T-helper 2 cell treated with Interferon-gamma antibody and Interleukin-4, amounts not matched to agents 5 μg/mL and 100 μg/mL, for 36 hours (primary cell): ENCODE data around the gene TRIM8.

Experiments used
- DNase-seq: peaks from one replicate; pipeline ENCODE4 v3.0.0; 2021; ENCODE audit warnings: low spot score
- H3K27ac Mint-ChIP-seq: one replicate; pipeline ENCODE4 v1.8.0; 2021; ENCODE audit warnings: mild to moderate bottlenecking, mixed read lengths
- H3K27me3 Mint-ChIP-seq: one replicate; pipeline ENCODE4 v1.8.0; 2021; ENCODE audit warnings: low read depth, mixed read lengths
- H3K36me3 Mint-ChIP-seq: one replicate; pipeline ENCODE4 v1.8.0; 2021; ENCODE audit warnings: low read depth, mixed read lengths
- H3K4me1 Mint-ChIP-seq: one replicate; pipeline ENCODE4 v1.8.0; 2021; ENCODE audit warnings: low read depth, mixed read lengths
- H3K4me3 Mint-ChIP-seq: one replicate; pipeline ENCODE4 v1.8.0; 2022; ENCODE audit warnings: mild to moderate bottlenecking, moderate library complexity, mixed read lengths
- H3K9me3 Mint-ChIP-seq: one replicate; pipeline ENCODE4 v1.8.0; 2021; ENCODE audit warnings: mixed read lengths

Gene TRIM8, protein sequence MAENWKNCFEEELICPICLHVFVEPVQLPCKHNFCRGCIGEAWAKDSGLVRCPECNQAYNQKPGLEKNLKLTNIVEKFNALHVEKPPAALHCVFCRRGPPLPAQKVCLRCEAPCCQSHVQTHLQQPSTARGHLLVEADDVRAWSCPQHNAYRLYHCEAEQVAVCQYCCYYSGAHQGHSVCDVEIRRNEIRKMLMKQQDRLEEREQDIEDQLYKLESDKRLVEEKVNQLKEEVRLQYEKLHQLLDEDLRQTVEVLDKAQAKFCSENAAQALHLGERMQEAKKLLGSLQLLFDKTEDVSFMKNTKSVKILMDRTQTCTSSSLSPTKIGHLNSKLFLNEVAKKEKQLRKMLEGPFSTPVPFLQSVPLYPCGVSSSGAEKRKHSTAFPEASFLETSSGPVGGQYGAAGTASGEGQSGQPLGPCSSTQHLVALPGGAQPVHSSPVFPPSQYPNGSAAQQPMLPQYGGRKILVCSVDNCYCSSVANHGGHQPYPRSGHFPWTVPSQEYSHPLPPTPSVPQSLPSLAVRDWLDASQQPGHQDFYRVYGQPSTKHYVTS

DNA sequence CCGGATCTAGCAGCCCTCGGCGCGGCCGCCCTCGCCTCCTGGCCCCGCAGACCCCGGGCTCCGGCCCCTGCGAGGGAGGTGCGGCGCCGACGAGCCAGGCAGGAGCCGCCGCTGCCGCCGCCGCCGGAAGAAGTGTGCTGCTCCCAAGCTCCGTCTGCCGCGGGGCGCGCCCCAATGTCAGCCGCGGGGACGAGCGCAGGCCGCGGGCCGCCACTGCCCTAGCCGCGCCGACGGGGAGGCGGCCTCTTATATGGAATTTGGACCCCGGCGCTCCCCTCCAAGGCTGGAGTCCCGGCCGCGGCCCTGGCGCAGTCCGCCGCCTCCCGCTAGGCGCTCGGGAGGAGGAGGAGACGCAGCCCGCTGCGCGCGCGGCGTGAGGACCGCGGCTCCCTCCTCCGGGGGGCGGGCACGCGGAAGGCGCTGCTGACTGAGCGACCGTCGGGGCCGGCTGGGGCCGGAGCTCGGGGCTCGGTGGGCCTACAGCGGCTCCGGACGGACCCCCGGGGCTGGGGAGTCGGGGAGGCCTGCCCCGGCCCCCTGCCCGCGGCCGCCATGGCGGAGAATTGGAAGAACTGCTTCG, at the start of gene TRIM8:
TRIM8 (plus strand) TSS at position 414 of the 580 bp plus-strand sequence; CDS start at position 553, 139 bp downstream.
- Mint-ChIP-seq H3K4me1 (peaks cover 36% of the 10 kb centered on the region), H3K4me3 (peak within 1 kb of the TSS; percentile 90), H3K27ac (peak within 1 kb of the TSS; percentile 97)

DNA sequence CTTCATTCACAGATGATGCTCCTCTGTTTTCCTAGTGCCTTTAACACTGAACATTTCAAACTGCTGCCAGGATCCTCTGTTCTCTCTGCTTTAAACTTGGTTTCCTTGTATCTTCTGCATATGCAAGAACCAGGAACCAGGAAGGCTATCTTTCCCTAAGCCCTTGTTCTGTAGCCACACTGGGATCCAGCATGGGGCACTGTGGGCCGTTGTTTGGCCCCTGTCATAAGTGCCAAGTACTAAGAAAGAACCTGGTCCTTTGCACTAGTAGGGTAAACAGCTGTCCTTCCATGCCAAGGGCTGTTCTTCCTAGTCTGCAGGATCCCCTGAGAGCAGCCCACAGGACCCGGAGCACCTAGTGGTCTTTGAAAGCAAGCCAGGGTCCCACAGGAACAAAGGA, 49.0 kb upstream of the TRIM8 start:
- Mint-ChIP-seq H3K4me3 (no peak overlapping the region), H3K9me3 (no peaks in the 10 kb centered on the region), H3K4me1 (no peaks in the 10 kb centered on the region), H3K27me3 (no peaks in the 10 kb centered on the region), H3K27ac (no peak overlapping the region), H3K36me3 (peaks cover 1% of the 10 kb centered on the region)
- DNase-seq = no peak

More for the DNA sequence above, at the start of gene TRIM8:
- no peaks in the 10 kb centered on the region for H3K27me3 Mint-ChIP-seq
- peaks cover 25% of the 10 kb centered on the region for H3K36me3 Mint-ChIP-seq
- peak; percentile 65 for DNase-seq
- no peaks in the 10 kb centered on the region for H3K9me3 Mint-ChIP-seq

DNA sequence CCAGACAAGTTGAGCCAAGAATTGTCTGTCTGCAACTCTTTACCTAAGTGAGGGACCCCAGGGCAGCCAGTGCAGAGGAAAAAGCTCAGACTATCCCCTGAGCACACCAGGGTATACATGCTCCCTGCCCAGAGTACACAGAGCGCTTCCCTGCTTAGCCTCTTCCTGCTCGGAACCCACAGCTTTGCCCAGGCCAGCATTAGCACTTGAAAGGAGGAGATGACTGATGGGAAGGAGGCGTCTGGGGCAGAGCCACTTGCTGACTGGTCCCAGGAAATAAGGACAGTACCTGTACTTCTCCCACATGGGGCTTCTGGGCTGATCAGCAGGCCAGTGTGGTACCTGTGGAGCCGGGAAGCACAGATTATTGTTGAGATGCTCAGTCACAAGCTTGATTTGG, 48.4 kb upstream of the TRIM8 start:
- H3K4me1 Mint-ChIP-seq = no peaks in the 10 kb centered on the region
- no peaks in the 10 kb centered on the region for H3K27me3 Mint-ChIP-seq
- no peak overlapping the region for H3K4me3 Mint-ChIP-seq
- DNase-seq = no peak
- H3K36me3 Mint-ChIP-seq = peaks cover 1% of the 10 kb centered on the region
- no peaks in the 10 kb centered on the region for H3K9me3 Mint-ChIP-seq
- H3K27ac Mint-ChIP-seq = no peak overlapping the region

DNA sequence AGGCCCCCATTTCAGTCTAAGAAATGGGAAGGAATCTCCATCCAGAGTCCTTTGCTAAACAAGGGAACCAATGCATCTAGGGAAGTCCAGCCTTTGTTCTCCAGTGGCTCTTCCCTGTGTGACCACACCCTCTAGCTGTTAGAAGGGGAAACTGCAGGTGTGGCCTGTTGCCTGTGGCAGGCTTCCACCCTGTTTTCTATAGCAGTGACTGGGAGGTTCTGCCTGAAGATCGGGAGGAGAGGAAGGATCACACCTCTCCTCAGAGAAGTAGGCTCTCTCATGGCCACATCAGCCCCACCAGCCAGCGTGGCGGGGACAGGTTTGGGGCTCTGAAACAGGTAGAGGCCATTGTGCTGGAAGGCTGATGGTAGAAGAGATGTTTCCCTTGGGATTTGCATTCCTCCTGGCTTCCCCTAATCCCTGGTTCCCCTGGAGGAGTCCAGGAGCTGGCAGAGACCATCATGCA, 47.7 kb upstream of the TRIM8 start:
- peaks cover 1% of the 10 kb centered on the region for H3K36me3 Mint-ChIP-seq
- H3K9me3 Mint-ChIP-seq = no peaks in the 10 kb centered on the region
- no peak overlapping the region for H3K27ac Mint-ChIP-seq
- H3K4me3 Mint-ChIP-seq = no peak overlapping the region
- H3K27me3 Mint-ChIP-seq = no peaks in the 10 kb centered on the region
- H3K4me1 Mint-ChIP-seq = no peaks in the 10 kb centered on the region
- no peak for DNase-seq

DNA sequence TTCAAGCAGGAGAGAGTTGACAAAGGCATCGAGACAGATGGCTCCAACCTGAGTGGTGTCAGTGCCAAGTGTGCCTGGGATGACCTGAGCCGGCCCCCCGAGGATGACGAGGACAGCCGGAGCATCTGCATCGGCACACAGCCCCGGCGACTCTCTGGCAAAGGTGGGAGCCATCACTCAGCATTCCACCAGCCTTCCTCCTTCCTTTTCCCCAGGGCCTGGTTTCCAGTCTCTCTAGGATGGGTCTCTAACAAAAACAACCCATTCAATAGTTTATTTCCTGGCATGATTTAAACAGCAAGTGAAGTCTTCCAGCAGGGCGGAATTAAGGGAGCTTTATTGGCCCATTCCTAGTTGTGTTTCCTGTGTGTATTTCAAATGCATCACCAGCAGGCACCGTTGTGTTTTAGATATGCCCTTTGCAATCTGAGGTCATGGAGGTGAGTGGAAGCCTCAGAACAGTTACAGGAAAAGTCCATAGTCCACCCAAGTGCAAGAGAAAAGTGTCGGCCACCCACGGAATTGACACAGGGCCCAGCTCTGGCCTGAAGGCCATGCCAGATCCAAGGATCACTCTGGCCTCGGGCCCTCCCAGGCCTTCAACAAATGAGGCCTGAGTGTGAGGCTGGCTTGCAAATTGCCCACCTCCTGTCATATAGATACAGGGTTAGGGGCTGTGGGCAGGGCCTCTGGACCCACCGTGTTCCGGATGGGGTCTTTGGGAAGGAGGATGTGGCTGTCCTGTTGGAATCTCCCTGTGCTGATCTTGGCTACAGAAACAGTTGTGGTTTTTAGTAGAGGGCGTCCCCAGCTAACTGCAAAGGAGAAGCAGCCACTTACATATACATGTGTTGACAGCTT, 46.9 kb upstream of the TRIM8 start:
- Mint-ChIP-seq H3K9me3 (no peaks in the 10 kb centered on the region), H3K4me1 (no peaks in the 10 kb centered on the region), H3K27ac (no peak overlapping the region), H3K36me3 (peaks cover 1% of the 10 kb centered on the region), H3K4me3 (no peak overlapping the region), H3K27me3 (no peaks in the 10 kb centered on the region)
- DNase-seq = no peak

DNA sequence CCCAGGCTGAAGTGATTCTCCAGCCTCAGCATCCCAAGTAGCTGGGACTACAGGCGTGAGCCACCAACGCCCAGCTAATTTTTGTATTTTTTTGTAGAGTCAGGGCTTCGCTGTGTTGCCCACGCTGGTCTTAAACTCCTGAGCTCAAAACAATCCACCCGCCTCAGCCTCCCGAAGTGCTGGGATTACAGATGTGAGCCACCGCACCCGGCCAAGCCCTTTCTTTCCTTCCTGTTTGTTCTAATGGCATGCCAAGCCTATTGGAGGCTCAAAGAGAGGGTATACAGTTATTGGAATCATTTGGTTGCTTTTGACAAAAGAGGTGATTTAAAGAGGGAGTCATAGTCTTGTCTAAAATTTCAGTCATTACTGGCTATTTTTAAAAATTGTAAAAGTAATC, 46.0 kb upstream of the TRIM8 start:
- Mint-ChIP-seq H3K4me3 (no peak overlapping the region), H3K4me1 (no peaks in the 10 kb centered on the region), H3K27ac (no peak overlapping the region), H3K27me3 (no peaks in the 10 kb centered on the region), H3K9me3 (no peaks in the 10 kb centered on the region), H3K36me3 (peaks cover 3% of the 10 kb centered on the region)
- DNase-seq = no peak

DNA sequence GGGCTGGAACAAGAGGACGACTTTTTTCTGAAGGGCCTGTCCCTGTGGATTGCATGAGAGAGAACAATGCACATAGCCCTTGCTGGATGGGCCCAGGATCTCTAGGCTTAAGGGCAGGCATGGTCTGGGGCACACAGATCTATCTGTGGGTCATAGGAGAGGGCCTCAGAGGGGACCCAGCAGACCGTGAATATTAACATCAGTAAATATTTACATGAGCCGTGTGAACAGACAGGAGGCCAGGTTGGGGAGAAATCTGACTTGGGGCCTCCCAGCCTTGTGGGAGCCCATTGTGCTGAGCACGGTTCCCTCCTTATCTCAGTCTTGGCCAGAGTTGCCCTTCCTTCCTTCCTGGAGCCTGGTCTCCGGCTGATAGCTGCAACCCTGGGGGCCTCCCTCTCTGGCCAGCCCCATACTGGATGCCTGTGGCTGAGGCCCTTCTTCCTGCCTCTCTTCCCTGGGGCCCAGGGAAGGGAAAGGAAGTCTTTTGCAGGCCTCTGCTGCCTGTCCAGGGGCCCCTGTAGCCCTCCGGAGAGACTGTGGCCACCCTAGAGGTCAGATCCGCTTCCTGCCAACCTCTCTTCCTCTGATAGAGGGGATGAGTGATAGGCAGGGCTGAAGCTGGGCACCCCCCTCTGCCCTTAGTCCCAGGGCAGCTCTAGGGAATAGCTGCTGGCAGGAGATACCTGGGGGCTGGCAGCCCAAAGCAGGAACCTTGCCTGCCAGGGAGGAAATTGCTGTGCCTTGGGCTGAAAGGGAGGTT, 44.5 kb upstream of the TRIM8 start:
- no peak for DNase-seq
- Mint-ChIP-seq H3K9me3 (no peaks in the 10 kb centered on the region), H3K4me1 (peaks cover 5% of the 10 kb centered on the region), H3K27ac (no peak overlapping the region), H3K27me3 (no peaks in the 10 kb centered on the region), H3K36me3 (peaks cover 6% of the 10 kb centered on the region), H3K4me3 (no peak overlapping the region)

DNA sequence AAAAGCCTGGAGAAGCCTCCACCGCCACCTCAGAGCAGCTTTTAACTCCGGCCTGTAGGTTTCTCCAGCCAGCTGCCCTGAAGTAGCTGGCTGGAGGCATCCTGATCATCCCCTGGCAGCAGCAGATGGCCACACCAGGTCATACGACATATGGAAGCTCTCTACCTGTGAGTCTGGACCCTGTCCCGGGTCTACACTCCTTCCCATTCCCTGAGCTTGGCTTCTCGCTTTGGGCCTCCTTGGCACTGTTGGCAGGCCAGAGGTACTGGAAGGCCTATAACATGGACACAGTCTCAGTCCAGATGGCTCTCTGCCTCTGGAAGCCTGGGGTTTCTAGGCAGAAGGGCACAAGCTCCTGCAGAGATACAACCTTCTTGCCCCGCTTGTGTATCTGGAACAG, 43.5 kb upstream of the TRIM8 start:
- H3K36me3 Mint-ChIP-seq = peaks cover 6% of the 10 kb centered on the region
- H3K9me3 Mint-ChIP-seq = no peaks in the 10 kb centered on the region
- no peak overlapping the region for H3K27ac Mint-ChIP-seq
- no peaks in the 10 kb centered on the region for H3K27me3 Mint-ChIP-seq
- no peak overlapping the region for H3K4me3 Mint-ChIP-seq
- DNase-seq = no peak
- peaks cover 5% of the 10 kb centered on the region for H3K4me1 Mint-ChIP-seq

DNA sequence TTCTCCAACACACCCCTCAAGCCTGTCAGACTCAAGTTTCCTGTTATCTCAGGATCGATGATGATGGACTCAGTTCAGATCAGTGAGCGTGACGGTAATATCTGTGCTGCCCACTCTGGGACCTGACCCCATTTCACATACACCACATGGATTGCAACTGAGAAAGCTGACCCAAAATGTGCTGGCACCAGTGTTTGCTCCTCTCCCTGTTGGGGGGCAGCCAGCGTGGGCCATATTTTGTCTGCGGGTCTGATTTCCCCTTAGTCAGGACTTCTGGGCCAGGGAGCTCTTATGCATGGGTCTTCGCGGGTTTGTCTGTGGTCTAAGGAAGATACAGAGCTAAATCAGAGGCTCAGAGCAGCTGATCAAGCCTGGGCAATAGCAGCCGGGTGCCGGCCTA, 42.6 kb upstream of the TRIM8 start:
- H3K36me3 Mint-ChIP-seq = peaks cover 6% of the 10 kb centered on the region
- H3K4me3 Mint-ChIP-seq = no peak overlapping the region
- DNase-seq = no peak

DNA sequence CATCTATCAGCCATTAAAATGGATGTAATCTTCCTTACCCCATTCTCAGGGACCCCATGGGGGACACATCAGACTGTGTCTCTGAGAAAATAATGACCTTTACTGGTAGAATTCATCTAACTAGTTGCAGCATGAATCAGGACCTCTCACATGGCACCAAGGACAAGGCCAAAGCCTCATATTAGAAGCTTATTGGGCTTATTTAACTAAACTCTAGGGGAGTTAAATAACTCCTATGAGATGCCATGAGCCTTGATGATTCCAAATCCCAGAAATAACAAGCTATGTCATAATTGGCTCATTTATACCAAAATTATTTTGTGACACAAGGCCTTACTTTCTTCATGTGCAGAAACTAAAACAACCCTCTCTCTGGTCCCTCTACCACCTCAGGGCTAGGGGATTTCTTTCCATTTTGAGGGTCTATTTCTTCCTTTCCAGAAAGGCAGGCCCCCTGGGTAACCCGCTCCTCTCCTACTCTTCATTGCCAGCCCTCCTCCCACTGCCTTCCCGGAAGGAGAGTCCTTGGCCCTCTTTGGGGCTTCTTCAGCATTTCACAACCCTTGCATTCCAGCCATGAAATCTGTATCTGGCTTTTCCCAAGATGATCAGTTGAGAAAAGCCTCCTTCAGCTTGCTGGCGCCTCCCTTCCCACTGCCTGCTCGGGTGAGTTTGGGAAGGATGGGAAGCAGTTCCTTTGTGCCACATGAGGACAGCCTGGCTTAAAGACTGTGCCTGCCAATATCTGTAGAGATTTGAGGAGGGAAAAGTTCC, 41.8 kb upstream of the TRIM8 start:
- Mint-ChIP-seq H3K27me3 (no peaks in the 10 kb centered on the region), H3K4me1 (peaks cover 5% of the 10 kb centered on the region), H3K4me3 (no peak overlapping the region), H3K9me3 (no peaks in the 10 kb centered on the region), H3K36me3 (peaks cover 5% of the 10 kb centered on the region), H3K27ac (no peak overlapping the region)
- no peak for DNase-seq

More for the DNA sequence above, 42.6 kb upstream of the TRIM8 start:
- Mint-ChIP-seq H3K4me1 (peaks cover 5% of the 10 kb centered on the region), H3K27me3 (no peaks in the 10 kb centered on the region), H3K9me3 (no peaks in the 10 kb centered on the region), H3K27ac (no peak overlapping the region)

DNA sequence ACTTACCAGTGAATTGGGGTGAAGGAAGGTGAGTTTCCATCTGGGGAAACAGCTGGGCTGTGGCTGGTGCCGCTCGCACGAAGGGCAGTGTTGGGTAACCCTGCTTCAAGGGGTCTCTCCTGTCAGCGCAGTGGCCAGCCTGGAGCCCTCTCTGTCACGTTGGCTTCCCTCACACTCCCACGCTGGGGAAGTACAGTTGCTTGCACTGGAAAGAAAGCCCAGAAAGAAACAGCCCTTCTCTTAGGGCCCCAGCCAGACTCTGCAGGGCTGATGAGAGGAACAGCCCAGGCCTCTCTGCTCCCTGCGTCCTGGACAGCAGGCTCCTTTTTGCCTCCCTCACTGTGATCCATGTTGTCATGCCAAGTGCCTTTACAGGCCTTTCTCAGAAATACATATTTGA, 40.3 kb upstream of the TRIM8 start:
- no peaks in the 10 kb centered on the region for H3K27me3 Mint-ChIP-seq
- H3K27ac Mint-ChIP-seq = no peak overlapping the region
- H3K4me3 Mint-ChIP-seq = no peak overlapping the region
- H3K36me3 Mint-ChIP-seq = peaks cover 5% of the 10 kb centered on the region
- DNase-seq = no peak
- H3K4me1 Mint-ChIP-seq = peaks cover 5% of the 10 kb centered on the region
- H3K9me3 Mint-ChIP-seq = no peaks in the 10 kb centered on the region

DNA sequence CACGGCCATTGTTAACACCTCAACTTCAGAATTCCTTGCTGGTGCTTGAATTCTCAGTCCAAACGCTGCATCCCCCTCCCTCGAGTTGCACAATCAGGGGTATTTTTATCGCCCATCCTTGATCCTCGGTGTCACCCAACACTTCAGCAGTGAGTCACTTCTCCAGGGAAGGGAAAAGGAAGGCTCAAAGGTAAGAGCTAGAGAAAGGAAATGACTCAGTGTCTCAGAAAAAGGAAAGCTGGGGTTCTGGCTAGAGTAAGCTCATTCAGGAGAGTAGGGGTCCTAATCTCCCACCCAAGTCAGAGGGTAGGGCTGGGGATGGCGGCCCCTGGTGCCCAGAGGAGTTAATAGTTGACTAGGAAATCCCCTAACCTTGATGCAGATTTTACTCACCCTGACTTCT, 39.8 kb upstream of the TRIM8 start:
- DNase-seq = no peak
- no peaks in the 10 kb centered on the region for H3K9me3 Mint-ChIP-seq
- H3K27ac Mint-ChIP-seq = no peak overlapping the region
- H3K36me3 Mint-ChIP-seq = peaks cover 5% of the 10 kb centered on the region
- peaks cover 5% of the 10 kb centered on the region for H3K4me1 Mint-ChIP-seq
- no peaks in the 10 kb centered on the region for H3K27me3 Mint-ChIP-seq
- no peak overlapping the region for H3K4me3 Mint-ChIP-seq

DNA sequence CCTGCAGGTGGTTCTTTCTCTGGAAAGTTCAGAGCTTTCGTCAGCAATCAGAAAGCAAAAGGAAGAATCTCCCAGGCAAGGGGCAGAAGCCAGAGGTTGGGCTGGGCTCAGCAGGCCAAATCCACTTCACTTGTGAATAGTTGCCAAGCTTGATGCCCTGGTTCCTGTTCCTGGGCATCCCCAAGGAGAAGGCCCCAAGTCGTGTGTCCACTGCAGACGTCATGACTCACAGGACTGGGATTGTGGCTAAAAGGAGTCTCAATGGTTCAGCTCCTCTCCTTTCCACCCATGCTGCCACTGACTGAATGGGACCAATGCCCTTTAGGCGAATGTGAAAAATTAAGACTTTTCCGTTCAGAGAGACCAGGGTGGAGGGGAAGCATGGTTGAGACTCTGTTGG, 38.6 kb upstream of the TRIM8 start:
- Mint-ChIP-seq H3K4me1 (peaks cover 5% of the 10 kb centered on the region), H3K9me3 (no peaks in the 10 kb centered on the region), H3K36me3 (peaks cover 5% of the 10 kb centered on the region), H3K4me3 (no peak overlapping the region), H3K27me3 (no peaks in the 10 kb centered on the region), H3K27ac (no peak overlapping the region)
- no peak for DNase-seq
